ENCODE measurements around the gene CDX1.

Gene CDX1

DNA sequence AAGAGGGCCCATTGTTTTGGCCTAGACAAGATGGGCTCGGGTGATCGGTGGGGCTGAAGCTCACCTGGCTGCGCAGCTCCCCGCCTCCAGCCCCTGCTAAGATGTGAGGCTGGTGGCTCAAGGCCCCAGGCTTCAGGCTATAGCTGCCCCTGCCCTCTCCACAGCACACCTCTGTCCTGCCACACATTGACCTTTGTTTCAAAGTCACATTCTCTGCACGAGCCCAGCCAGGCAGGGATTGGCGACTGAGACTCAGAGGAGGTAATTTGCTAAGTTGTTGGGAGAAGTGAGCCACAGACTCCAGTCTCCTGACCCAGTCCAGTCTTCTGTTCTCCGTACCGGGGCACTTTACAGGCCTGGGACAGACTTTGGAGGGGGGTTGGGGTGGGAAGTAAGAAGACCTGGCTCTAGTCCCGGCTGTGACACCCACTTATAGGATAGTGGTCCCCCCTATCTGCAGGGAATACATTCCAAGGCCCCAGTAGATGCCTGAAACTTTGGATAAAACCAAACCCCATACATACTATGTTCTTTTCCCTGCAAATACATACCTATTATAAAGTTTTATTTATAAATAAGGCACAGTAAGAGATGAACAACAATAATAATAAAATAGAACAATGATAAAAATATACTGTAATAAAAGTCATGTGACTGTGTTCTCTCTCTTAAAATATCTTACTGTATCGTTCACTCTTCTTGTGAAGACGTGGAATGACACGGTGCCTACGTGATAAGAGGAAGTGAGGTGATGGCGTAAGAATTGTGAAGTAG lies 24.2 kb upstream of the CDX1 start:
- DNase-seq (ENCODE audit: low read depth): no peak
- TF ChIP-seq, protein P1, sequence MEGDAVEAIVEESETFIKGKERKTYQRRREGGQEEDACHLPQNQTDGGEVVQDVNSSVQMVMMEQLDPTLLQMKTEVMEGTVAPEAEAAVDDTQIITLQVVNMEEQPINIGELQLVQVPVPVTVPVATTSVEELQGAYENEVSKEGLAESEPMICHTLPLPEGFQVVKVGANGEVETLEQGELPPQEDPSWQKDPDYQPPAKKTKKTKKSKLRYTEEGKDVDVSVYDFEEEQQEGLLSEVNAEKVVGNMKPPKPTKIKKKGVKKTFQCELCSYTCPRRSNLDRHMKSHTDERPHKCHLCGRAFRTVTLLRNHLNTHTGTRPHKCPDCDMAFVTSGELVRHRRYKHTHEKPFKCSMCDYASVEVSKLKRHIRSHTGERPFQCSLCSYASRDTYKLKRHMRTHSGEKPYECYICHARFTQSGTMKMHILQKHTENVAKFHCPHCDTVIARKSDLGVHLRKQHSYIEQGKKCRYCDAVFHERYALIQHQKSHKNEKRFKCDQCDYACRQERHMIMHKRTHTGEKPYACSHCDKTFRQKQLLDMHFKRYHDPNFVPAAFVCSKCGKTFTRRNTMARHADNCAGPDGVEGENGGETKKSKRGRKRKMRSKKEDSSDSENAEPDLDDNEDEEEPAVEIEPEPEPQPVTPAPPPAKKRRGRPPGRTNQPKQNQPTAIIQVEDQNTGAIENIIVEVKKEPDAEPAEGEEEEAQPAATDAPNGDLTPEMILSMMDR (conservative IDR thresholded peaks at IDR 0.05; ENCODE audit: low read length): no peak
- H3K4me3 ChIP-seq (ENCODE audit: low read length): no peak overlapping the region

DNA sequence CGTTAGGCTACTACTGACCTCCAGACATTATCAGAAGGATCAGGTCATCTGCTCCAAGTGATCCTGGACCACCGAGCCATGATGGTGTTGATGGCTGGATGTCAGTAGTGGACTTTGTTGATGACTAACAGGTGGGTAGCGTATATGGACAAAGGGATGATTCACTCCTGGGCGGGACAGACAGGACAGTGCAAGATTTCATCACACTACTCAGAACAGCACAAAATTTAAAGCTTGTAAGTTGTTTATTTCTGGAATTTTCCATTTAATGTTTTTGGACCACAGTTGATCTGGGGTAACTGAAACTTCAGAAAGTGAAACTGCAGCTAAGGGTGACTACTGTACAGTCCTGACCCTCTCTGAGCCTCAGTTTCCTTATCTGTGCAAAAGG lies 23.6 kb upstream of the CDX1 start:
- DNase-seq (ENCODE audit: low read depth): peak; percentile 94
- H3K4me3 ChIP-seq (ENCODE audit: low read length): peak overlapping the region; percentile 37; the same call in 1 of the 2 replicates
- TF ChIP-seq, protein P1 (conservative IDR thresholded peaks at IDR 0.05; ENCODE audit: low read length): no peak

- TF ChIP-seq, protein P1 (conservative IDR thresholded peaks at IDR 0.05; ENCODE audit: low read length): no peak
- peak overlapping the region; percentile 37 for H3K4me3 ChIP-seq (ENCODE audit: low read length)
- DNase-seq (ENCODE audit: low read depth): peak; percentile 95
Measured at GRCh38 chr5:150143350-150144245, 23.0 kb upstream of the CDX1 start.

GRCh38 chr5:150144246-150144801 lies 22.3 kb upstream of the CDX1 start:
- DNase-seq (ENCODE audit: low read depth): peak; percentile 65
- peak overlapping the region; percentile 36 for H3K4me3 ChIP-seq (ENCODE audit: low read length)
- TF ChIP-seq, protein P1 (conservative IDR thresholded peaks at IDR 0.05; ENCODE audit: low read length): no peak

DNA sequence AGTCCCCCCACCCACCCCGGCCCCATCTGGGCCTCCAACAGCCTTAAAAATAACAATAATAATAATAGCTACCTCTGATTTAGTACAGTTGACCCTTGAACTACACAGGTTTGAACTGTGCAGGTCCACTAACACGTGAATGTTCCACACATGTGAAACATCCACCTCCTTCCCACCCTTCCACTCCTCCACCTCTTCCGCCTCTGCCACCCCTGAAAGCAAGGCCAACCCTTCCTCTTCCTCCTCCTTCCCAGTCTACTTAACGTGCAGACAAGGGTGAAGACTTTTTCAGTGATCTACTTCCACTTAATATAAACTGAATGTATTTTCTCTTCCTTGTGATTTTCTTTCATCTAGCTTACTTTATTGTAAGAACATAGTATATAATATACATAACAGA lies 21.7 kb upstream of the CDX1 start:
- TF ChIP-seq, protein P1 (conservative IDR thresholded peaks at IDR 0.05; ENCODE audit: low read length): no peak
- DNase-seq (ENCODE audit: low read depth): no peak
- peak overlapping the region; percentile 36 for H3K4me3 ChIP-seq (ENCODE audit: low read length)

GRCh38 chr5:150146235-150146634 lies 20.3 kb upstream of the CDX1 start:
- no peak overlapping the region for H3K4me3 ChIP-seq (ENCODE audit: low read length)
- TF ChIP-seq, protein P1 (conservative IDR thresholded peaks at IDR 0.05; ENCODE audit: low read length): no peak
- no peak for DNase-seq (ENCODE audit: low read depth)

Data from AG10803 (cell line).